HepG2 (cell line): Measurements from ENCODE around the gene GDF2.

ENCODE experiments used
- EZH2 ChIP-seq: conservative IDR thresholded peaks from 2 replicates; pipeline ENCODE4 v1.6.1; 2012; ENCODE audit warnings: mild to moderate bottlenecking, low read depth, low read length, moderate library complexity
- THYN1 ChIP-seq: sonication (generic); formaldehyde crosslinking; IDR thresholded peaks from 2 replicates; pipeline ENCODE4 v1.8.1; 2023; ENCODE audit warnings: low read depth, mild to moderate bottlenecking, moderate library complexity, missing genetic modification reagents, borderline replicate concordance
- ZFAT ChIP-seq: sonication (generic); formaldehyde crosslinking; conservative IDR thresholded peaks from 2 replicates; pipeline ENCODE4 v1.8.1; 2023; ENCODE audit warnings: missing genetic modification reagents, inconsistent platforms
- ZNF382 ChIP-seq: sonication (generic); formaldehyde crosslinking; IDR thresholded peaks from 2 replicates; pipeline ENCODE4 v1.5.0; 2020; ENCODE audit warnings: missing genetic modification reagents, mild to moderate bottlenecking, borderline replicate concordance
- ZNF510 ChIP-seq: sonication (generic); formaldehyde crosslinking; IDR thresholded peaks from 2 replicates; pipeline ENCODE4 v1.4.0; 2020; ENCODE audit warnings: low read depth, mild to moderate bottlenecking, missing genetic modification reagents

DNA sequence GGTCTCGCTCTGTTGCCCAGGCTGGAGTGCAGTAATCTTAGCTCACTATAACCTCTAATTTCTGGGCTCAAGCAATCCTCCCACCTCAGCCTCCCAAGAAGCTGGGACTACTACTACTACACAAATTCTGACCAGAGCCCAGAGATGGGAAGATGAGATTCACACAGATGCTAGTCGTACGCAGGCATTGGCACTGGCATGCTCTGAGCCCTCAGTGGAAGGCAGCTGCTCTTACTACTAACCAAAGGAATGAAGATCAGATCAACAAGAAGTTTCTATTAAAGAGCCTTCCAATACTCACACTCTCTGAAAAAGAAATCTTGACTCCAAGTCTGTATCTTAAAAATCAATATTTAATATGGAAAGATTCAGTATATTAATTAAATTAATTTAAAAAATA lies 10.7 kb downstream of the GDF2 start:
- TF ChIP-seq ZFAT (CRISPR knock-in tag) (no peak), EZH2 (no peak), ZNF510 (CRISPR knock-in tag) (no peak), THYN1 (CRISPR knock-in tag) (no peak), ZNF382 (CRISPR knock-in tag) (no peak)
